H1 (cell line): Measurements from ENCODE around the gene CCDC30.

ENCODE experiments used
- EZH2 ChIP-seq: fragments of 200-600 bp; sonication (generic); IDR thresholded peaks from 2 replicates; pipeline ENCODE4 v1.7.1; 2012; ENCODE audit warnings: low read depth, mild to moderate bottlenecking, moderate library complexity, low read length, inconsistent platforms; ENCODE audit not compliant: severe bottlenecking
- NRF1 ChIP-seq: IDR thresholded peaks from 2 replicates; pipeline ENCODE4 v1.6.1; 2011; ENCODE audit warnings: mild to moderate bottlenecking, low read depth, low read length, improper control_type of control experiment
- RAD21 ChIP-seq, 2 experiments: IDR thresholded peaks in 1 of 2; conservative IDR thresholded peaks in 1 of 2; 2 replicates each; pipeline ENCODE4 v1.6.1; 2011; ENCODE audit warnings: low read depth in 2 of 2, low read length in 2 of 2, improper control_type of control experiment in 1 of 2, inconsistent platforms in 1 of 2, mild to moderate bottlenecking in 1 of 2, moderate library complexity in 1 of 2
- SP2 ChIP-seq: IDR thresholded peaks from 2 replicates; pipeline ENCODE4 v1.6.1; 2012; ENCODE audit warnings: mild to moderate bottlenecking, low read length, inconsistent platforms
- TCF12 ChIP-seq: IDR thresholded peaks from 2 replicates; pipeline ENCODE4 v1.6.1; 2011; ENCODE audit warnings: low read depth, mild to moderate bottlenecking, low read length
- YY1 ChIP-seq: IDR thresholded peaks from 2 replicates; pipeline ENCODE4 v1.6.1; 2011; ENCODE audit warnings: low read depth, mild to moderate bottlenecking, low read length
- TF ChIP-seq, protein P1 (sequence below), 3 experiments: IDR thresholded peaks; 1 replicate in 2 of 3; 2 replicates in 1 of 3; pipeline versions ENCODE4 v1.5.1 to v1.6.1; 2011; ENCODE audit warnings: low read length in 3 of 3, mild to moderate bottlenecking in 3 of 3, inconsistent platforms in 2 of 3, low read depth in 1 of 3, moderate library complexity in 1 of 3; ENCODE audit not compliant: insufficient read depth in 1 of 3; ENCODE audit errors: control extremely low read depth in 1 of 3
- TF ChIP-seq, protein P2 (sequence below): IDR thresholded peaks from 2 replicates; pipeline ENCODE4 v1.6.1; 2011; ENCODE audit warnings: low read depth, mild to moderate bottlenecking, low read length; ENCODE audit not compliant: insufficient read depth
- TF ChIP-seq, protein P3 (sequence below): IDR thresholded peaks from 2 replicates; pipeline ENCODE4 v1.6.1; 2011; ENCODE audit warnings: low read length, improper control_type of control experiment

DNA sequence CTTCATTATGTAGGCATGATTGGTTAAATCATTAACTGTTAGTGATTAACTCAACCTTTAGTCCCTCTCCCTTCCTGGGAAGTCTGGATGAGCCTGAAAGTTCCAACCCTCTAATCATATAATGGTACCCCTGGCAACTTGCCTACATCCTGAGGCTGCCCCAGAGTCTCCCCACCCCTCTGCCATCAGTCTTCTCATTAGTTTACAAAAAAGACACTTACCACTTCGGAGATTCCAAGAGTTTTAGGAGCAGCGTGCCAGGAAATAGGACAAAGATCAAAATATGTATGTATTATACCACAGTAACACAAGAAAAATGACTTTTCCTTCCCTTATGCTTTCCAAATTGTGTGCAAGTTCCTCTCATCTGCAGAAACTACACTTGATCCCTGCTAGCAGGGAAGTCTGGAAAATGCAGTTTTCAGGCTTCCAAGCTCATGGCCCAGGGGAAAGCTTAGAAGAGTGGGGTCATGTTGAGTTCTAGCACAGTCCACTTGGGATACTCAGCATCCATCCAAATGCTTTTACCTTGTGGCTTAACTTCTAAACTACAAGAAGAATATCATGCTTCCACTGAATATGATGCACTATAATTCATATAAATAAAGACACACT lies 130.5 kb downstream of the CCDC30 start:
- TF ChIP-seq, protein P1, sequence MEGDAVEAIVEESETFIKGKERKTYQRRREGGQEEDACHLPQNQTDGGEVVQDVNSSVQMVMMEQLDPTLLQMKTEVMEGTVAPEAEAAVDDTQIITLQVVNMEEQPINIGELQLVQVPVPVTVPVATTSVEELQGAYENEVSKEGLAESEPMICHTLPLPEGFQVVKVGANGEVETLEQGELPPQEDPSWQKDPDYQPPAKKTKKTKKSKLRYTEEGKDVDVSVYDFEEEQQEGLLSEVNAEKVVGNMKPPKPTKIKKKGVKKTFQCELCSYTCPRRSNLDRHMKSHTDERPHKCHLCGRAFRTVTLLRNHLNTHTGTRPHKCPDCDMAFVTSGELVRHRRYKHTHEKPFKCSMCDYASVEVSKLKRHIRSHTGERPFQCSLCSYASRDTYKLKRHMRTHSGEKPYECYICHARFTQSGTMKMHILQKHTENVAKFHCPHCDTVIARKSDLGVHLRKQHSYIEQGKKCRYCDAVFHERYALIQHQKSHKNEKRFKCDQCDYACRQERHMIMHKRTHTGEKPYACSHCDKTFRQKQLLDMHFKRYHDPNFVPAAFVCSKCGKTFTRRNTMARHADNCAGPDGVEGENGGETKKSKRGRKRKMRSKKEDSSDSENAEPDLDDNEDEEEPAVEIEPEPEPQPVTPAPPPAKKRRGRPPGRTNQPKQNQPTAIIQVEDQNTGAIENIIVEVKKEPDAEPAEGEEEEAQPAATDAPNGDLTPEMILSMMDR (IDR thresholded peaks at IDR 0.05; ENCODE audit: control extremely low read depth in 1 of 3, insufficient read depth in 1 of 3, low read depth in 1 of 3, low read length in 3 of 3), result no peak
- TF ChIP-seq, protein P2, sequence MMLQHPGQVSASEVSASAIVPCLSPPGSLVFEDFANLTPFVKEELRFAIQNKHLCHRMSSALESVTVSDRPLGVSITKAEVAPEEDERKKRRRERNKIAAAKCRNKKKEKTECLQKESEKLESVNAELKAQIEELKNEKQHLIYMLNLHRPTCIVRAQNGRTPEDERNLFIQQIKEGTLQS, result no peak
- TF ChIP-seq TCF12, result no peak
- TF ChIP-seq NRF1, result no peak
- no peak for TF ChIP-seq SP2
- no peak for TF ChIP-seq YY1
- TF ChIP-seq EZH2, result no peak
- no peak for TF ChIP-seq RAD21 (IDR thresholded peaks at IDR 0.05 in 1 of 2, conservative IDR thresholded peaks at IDR 0.05 in 1 of 2; ENCODE audit: low read depth in 2 of 2, low read length in 2 of 2)
- TF ChIP-seq, protein P3, sequence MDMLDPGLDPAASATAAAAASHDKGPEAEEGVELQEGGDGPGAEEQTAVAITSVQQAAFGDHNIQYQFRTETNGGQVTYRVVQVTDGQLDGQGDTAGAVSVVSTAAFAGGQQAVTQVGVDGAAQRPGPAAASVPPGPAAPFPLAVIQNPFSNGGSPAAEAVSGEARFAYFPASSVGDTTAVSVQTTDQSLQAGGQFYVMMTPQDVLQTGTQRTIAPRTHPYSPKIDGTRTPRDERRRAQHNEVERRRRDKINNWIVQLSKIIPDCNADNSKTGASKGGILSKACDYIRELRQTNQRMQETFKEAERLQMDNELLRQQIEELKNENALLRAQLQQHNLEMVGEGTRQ, result no peak
